ENCODE measurements around the gene S100A7.

The S100A7 gene

DNA sequence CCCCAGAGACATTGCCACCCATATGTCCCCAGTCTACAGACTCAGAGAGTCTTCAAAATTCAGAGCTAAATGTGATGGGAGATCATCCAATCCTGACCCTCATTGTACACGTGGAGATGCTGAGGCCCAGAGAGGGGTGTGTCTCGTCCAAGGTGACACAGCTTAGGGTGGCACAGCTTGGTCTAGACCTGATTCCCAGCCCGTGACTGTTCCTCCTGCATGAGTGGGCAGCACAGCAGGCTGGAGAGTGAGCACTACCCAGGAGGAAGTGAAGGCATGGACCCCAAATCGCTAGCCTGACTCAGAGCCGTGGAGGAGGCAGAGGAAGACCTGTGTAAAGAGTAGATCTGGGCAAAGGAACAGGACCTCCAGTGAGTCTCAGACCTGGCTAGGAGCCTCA is 16.4 kb downstream of the S100A7 start:
- no peak overlapping the region for H3K4me3 ChIP-seq (ENCODE audit: low read depth, low read length)
- DNase-seq (ENCODE audit: low read depth): no peak
- TF ChIP-seq, protein P1, sequence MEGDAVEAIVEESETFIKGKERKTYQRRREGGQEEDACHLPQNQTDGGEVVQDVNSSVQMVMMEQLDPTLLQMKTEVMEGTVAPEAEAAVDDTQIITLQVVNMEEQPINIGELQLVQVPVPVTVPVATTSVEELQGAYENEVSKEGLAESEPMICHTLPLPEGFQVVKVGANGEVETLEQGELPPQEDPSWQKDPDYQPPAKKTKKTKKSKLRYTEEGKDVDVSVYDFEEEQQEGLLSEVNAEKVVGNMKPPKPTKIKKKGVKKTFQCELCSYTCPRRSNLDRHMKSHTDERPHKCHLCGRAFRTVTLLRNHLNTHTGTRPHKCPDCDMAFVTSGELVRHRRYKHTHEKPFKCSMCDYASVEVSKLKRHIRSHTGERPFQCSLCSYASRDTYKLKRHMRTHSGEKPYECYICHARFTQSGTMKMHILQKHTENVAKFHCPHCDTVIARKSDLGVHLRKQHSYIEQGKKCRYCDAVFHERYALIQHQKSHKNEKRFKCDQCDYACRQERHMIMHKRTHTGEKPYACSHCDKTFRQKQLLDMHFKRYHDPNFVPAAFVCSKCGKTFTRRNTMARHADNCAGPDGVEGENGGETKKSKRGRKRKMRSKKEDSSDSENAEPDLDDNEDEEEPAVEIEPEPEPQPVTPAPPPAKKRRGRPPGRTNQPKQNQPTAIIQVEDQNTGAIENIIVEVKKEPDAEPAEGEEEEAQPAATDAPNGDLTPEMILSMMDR (IDR thresholded peaks at IDR 0.05; ENCODE audit: low read depth, low read length, missing control alignments): no peak
- in situ Hi-C loops (cut with HindIII; ENCODE audit: low sequenced_read_pairs): no loop called here

DNA sequence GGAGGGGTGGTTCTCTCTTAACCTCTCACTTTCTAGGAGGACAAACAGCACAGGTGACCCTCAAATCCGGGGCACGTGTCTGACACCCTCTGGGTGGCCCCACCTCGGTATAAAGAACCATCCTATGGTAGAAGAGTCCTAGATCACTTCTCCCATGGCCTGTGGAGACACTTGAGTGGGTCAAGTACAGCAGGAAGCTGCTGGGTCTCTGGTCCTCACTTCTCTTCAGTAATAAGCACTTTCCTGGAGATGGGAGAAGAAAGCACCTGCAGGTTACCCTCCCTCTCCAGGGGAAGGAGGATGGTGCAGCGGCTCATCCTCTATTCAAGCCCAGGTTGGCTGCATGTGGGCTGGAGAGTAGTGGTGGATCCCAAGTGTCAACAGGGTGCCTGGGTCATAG is 17.0 kb downstream of the S100A7 start:
- in situ Hi-C loops (cut with HindIII; ENCODE audit: low sequenced_read_pairs): no loop called here
- H3K4me3 ChIP-seq (ENCODE audit: low read depth, low read length): no peak overlapping the region
- DNase-seq (ENCODE audit: low read depth): no peak
- TF ChIP-seq, protein P1 (IDR thresholded peaks at IDR 0.05; ENCODE audit: low read depth, low read length, missing control alignments): no peak

DNA sequence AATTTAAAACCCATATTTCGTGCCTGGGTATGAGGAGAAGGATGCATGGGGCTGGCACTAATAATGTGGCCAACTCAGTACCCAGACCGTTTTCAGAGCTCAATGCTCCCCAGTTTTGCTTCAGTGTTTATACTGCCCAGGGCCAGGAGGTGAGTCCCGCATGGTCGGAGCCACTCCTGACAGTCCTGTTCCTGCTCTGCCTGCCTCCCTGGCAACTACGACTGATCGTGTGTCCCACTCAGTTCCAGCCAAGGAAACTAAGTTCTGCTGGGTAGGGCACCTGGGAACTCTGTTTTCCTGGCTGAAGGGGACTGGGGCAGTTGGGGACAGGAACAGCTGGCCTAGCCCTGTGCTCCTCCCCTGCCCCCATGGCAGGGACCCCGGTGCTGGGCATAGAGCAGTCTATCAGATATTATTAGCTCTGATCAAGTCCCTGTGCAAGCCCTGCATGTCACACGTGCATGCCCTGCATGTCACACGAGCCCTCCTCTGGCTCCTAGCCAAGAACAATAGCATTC is 19.2 kb downstream of the S100A7 start:
- TF ChIP-seq, protein P1 (IDR thresholded peaks at IDR 0.05; ENCODE audit: low read depth, low read length, missing control alignments): no peak
- in situ Hi-C loops (cut with HindIII; ENCODE audit: low sequenced_read_pairs): no loop called here
- no peak overlapping the region for H3K4me3 ChIP-seq (ENCODE audit: low read depth, low read length)
- no peak for DNase-seq (ENCODE audit: low read depth)

DNA sequence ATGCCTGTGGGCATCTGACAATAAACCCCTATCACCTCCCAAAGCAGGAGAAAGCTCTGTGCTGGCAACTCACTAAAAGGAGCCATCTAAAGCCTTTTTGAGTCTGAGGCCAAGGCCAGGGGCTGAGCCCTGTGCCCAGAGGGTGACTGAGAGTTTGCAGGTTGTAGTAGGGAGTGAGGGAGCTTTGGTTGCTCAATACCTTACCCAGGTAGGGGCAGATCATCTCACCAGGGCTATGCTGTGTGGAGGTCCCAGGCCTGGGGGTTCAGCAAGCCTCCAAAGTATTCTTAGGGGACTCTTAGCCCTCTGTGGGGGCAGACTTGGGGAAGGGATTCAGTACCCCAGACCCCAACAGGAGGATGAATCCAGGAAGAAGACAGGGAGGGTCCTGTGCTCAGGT is 21.2 kb downstream of the S100A7 start:
- H3K4me3 ChIP-seq (ENCODE audit: low read depth, low read length): no peak overlapping the region
- DNase-seq (ENCODE audit: low read depth): no peak
- TF ChIP-seq, protein P1 (IDR thresholded peaks at IDR 0.05; ENCODE audit: low read depth, low read length, missing control alignments): no peak
- in situ Hi-C loops (cut with HindIII; ENCODE audit: low sequenced_read_pairs): no loop called here

DNA sequence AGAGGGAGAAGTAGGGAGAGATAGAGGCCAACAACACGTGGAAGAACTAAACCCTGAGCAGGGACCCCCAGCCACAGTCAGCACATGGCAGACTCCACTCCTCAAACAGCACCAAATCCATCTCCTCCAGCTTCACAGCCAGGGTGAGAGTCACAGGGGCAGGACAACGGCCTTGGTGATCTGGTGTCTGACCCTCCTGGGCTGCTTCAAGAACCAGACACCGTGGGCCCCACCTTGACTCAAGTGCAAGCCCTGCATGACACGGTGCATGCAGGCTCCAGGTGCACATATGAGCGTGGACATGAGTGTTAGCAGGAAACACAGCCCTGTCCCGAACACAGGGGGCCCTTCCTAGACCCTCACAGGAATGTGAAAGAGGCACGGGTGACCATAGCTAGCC is 21.9 kb downstream of the S100A7 start:
- TF ChIP-seq, protein P1 (IDR thresholded peaks at IDR 0.05; ENCODE audit: low read depth, low read length, missing control alignments): no peak
- in situ Hi-C loops (cut with HindIII; ENCODE audit: low sequenced_read_pairs): no loop called here
- H3K4me3 ChIP-seq (ENCODE audit: low read depth, low read length): no peak overlapping the region
- DNase-seq (ENCODE audit: low read depth): no peak

DNA sequence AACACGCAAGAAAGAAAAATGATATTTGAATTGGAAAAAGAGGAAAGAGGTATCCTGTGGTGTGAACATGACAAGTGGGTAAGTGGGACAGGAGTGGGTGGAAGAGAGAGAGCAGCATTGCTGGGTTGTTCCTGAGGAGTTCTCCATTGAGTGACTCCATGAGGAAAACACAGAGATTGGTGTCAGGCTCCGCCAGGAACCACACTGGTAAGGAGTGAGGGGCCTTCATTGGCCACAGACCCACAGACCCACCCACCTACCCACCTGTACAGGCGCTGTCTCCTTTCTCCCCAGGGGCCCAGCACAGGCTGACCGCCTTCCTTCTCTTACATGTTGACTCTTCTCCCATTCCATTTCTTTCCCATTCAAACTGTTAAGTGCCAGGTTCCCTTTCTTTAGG is 23.2 kb downstream of the S100A7 start:
- in situ Hi-C loops (cut with HindIII; ENCODE audit: low sequenced_read_pairs): no loop called here
- TF ChIP-seq, protein P1 (IDR thresholded peaks at IDR 0.05; ENCODE audit: low read depth, low read length, missing control alignments): no peak

More for the DNA sequence above, 23.2 kb downstream of the S100A7 start:
- no peak overlapping the region for H3K4me3 ChIP-seq (ENCODE audit: low read depth, low read length)
- no peak for DNase-seq (ENCODE audit: low read depth)
